ENCODE measurements around the gene SIRT4.

Gene SIRT4

GRCh38 chr12:120260607-120261006 is 41.5 kb upstream of the SIRT4 start:
- TF ChIP-seq CTCF (conservative IDR thresholded peaks at IDR 0.05; ENCODE audit: low read depth) = no peak
- CTCF ChIA-PET = interaction anchor here (0.6 to 9.2 kb wide), 3 partner anchors 12 to 31 kb away, joined by 5 to 142 read pairs (median 5); no protein-coding TSS in a partner anchor
- H3K27ac ChIP-seq = peak overlapping the region; percentile 96
- POLR2A ChIA-PET (ENCODE audit: low non-redundant PET) = interaction anchor here (0.6 kb wide), 1 partner anchor 59 kb away, joined by 3 read pairs; the partner anchor contains the start of gene RPLP0
- no peak for DNase-seq (ENCODE audit: low spot score)

- ChIA-PET CTCF (interaction anchor here (0.9 to 9.2 kb wide), 4 partner anchors 19 to 32 kb away, joined by 3 to 142 read pairs (median 5); no protein-coding TSS in a partner anchor), POLR2A (ENCODE audit: low non-redundant PET) (interaction anchor here (0.6 to 5.1 kb wide), 8 partner anchors 19 to 62 kb away, joined by 3 to 64 read pairs (median 6); partner anchors contain the start of gene RPLP0)
- peak overlapping the region; percentile 96 for H3K27ac ChIP-seq
- TF ChIP-seq CTCF (conservative IDR thresholded peaks at IDR 0.05; ENCODE audit: low read depth) = no peak
- peak; percentile 95 for DNase-seq (ENCODE audit: low spot score)
Observed at GRCh38 chr12:120261951-120262851, 39.9 kb upstream of the SIRT4 start.

GRCh38 chr12:120262852-120263747 is 39.0 kb upstream of the SIRT4 start:
- CTCF ChIA-PET = interaction anchor here (0.7 to 9.2 kb wide), 4 partner anchors 20 to 33 kb away, joined by 3 to 142 read pairs (median 6); no protein-coding TSS in a partner anchor
- POLR2A ChIA-PET (ENCODE audit: low non-redundant PET) = interaction anchor here (0.6 to 5.1 kb wide), 8 partner anchors 20 to 63 kb away, joined by 3 to 64 read pairs (median 6); no protein-coding TSS in a partner anchor
- no peak for TF ChIP-seq CTCF (conservative IDR thresholded peaks at IDR 0.05; ENCODE audit: low read depth)
- no peak for DNase-seq (ENCODE audit: low spot score)
- peak overlapping the region; percentile 96 for H3K27ac ChIP-seq

- POLR2A ChIA-PET (ENCODE audit: low non-redundant PET) = interaction anchor here (0.6 to 5.1 kb wide), 5 partner anchors 24 to 33 kb away, joined by 3 to 64 read pairs (median 8); no protein-coding TSS in a partner anchor
- TF ChIP-seq CTCF (conservative IDR thresholded peaks at IDR 0.05; ENCODE audit: low read depth) = no peak
- peak overlapping the region; percentile 96 for H3K27ac ChIP-seq
- DNase-seq (ENCODE audit: low spot score) = no peak
- CTCF ChIA-PET = interaction anchor here (0.6 to 9.2 kb wide), 4 partner anchors 16 to 34 kb away, joined by 3 to 142 read pairs (median 6); no protein-coding TSS in a partner anchor
Observed at GRCh38 chr12:120263748-120264085, 38.4 kb upstream of the SIRT4 start.

- peak overlapping the region; percentile 96 for H3K27ac ChIP-seq
- DNase-seq (ENCODE audit: low spot score) = peak; percentile 89
- POLR2A ChIA-PET (ENCODE audit: low non-redundant PET) = interaction anchor here (0.6 to 5.1 kb wide), 10 partner anchors 8 to 147 kb away, joined by 3 to 64 read pairs (median 4); no protein-coding TSS in a partner anchor
- CTCF ChIA-PET = interaction anchor here (0.6 to 9.2 kb wide), 7 partner anchors 17 to 1558 kb away, joined by 3 to 142 read pairs (median 6); no protein-coding TSS in a partner anchor
- TF ChIP-seq CTCF (conservative IDR thresholded peaks at IDR 0.05; ENCODE audit: low read depth) = no peak
Observed at GRCh38 chr12:120264086-120264903, 37.8 kb upstream of the SIRT4 start.

All from RWPE1 (cell line).